Measurements from ENCODE around the gene OSBPL3.

DNA sequence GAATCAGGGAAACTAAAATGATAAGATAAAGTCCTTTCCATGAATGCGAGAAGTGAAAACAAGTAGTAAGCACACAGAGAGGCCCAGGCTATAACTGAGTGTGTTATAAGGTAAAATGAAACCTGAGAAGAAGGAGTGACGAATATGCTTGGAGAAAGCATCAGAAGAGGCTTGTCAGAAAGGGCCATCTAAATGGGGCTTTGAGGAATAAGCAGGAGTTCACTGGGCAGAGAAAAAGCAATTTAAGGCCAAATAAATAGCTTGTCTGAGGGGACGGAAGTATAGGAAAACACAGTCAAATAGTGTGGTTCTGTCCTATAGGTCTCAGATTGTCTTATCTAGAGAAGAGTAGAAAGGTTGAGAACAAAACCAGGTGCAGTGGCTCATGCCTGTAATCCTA is 163.1 kb downstream of the OSBPL3 start:
- TF ChIP-seq, protein P1, sequence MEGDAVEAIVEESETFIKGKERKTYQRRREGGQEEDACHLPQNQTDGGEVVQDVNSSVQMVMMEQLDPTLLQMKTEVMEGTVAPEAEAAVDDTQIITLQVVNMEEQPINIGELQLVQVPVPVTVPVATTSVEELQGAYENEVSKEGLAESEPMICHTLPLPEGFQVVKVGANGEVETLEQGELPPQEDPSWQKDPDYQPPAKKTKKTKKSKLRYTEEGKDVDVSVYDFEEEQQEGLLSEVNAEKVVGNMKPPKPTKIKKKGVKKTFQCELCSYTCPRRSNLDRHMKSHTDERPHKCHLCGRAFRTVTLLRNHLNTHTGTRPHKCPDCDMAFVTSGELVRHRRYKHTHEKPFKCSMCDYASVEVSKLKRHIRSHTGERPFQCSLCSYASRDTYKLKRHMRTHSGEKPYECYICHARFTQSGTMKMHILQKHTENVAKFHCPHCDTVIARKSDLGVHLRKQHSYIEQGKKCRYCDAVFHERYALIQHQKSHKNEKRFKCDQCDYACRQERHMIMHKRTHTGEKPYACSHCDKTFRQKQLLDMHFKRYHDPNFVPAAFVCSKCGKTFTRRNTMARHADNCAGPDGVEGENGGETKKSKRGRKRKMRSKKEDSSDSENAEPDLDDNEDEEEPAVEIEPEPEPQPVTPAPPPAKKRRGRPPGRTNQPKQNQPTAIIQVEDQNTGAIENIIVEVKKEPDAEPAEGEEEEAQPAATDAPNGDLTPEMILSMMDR (IDR thresholded peaks at IDR 0.05; ENCODE audit: low read depth, low read length, missing input control): no peak
- TF ChIP-seq FOXA2 (IDR thresholded peaks at IDR 0.05): no peak
- TF ChIP-seq REST (IDR thresholded peaks at IDR 0.05): no peak
- no peak for TF ChIP-seq RAD21 (IDR thresholded peaks at IDR 0.05)
- TF ChIP-seq EGR1 (IDR thresholded peaks at IDR 0.05; ENCODE audit: low read depth in 2 of 2): no peak
- TF ChIP-seq, protein P2, sequence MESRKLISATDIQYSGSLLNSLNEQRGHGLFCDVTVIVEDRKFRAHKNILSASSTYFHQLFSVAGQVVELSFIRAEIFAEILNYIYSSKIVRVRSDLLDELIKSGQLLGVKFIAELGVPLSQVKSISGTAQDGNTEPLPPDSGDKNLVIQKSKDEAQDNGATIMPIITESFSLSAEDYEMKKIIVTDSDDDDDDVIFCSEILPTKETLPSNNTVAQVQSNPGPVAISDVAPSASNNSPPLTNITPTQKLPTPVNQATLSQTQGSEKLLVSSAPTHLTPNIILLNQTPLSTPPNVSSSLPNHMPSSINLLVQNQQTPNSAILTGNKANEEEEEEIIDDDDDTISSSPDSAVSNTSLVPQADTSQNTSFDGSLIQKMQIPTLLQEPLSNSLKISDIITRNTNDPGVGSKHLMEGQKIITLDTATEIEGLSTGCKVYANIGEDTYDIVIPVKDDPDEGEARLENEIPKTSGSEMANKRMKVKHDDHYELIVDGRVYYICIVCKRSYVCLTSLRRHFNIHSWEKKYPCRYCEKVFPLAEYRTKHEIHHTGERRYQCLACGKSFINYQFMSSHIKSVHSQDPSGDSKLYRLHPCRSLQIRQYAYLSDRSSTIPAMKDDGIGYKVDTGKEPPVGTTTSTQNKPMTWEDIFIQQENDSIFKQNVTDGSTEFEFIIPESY (IDR thresholded peaks at IDR 0.05): no peak
- TF ChIP-seq TAF1 (conservative IDR thresholded peaks at IDR 0.05): no peak
- no peak for TF ChIP-seq GABPA (IDR thresholded peaks at IDR 0.05 in 1 of 2, conservative IDR thresholded peaks at IDR 0.05 in 1 of 2)
- TF ChIP-seq YY1 (IDR thresholded peaks at IDR 0.05): no peak
- TF ChIP-seq MAX (IDR thresholded peaks at IDR 0.05): no peak
- no peak for TF ChIP-seq JUND (IDR thresholded peaks at IDR 0.05)

Data from liver (tissue), 3 donors.